22Rv1 (cell line): ENCODE data around the gene PLIN3.

Experiments
- CTCF ChIP-seq: fragments of 450-650 bp; IDR thresholded peaks from 2 replicates; pipeline ENCODE4 v1.5.1; 2017; ENCODE audit warnings: mild to moderate bottlenecking
- ZFX ChIP-seq: fragments of 450-650 bp; IDR thresholded peaks from 2 replicates; pipeline ENCODE4 v1.6.1; 2017; ENCODE audit warnings: antibody characterized with exemption, borderline replicate concordance

GRCh38 chr19:4844348-4845179 lies 22.9 kb downstream of the PLIN3 start:
- no peak for TF ChIP-seq CTCF
- TF ChIP-seq ZFX: no peak
